GM12873 (cell line): ENCODE results near the gene SERPIND1.

Source experiments
- CTCF ChIP-seq: IDR thresholded peaks from 2 replicates; pipeline ENCODE4 v1.5.1; 2012; ENCODE audit warnings: low read depth, mild to moderate bottlenecking, moderate library complexity, low read length, control low read depth; ENCODE audit not compliant: insufficient read depth; ENCODE audit errors: missing control alignments

The SERPIND1 gene

GRCh38 chr22:20794650-20795413, 20.9 kb downstream of the SERPIND1 start:
- TF ChIP-seq CTCF: no peak

GRCh38 chr22:20796731-20797130, 22.8 kb downstream of the SERPIND1 start:
- TF ChIP-seq CTCF: no peak

GRCh38 chr22:20798218-20798617, 24.3 kb downstream of the SERPIND1 start:
- no peak for TF ChIP-seq CTCF

GRCh38 chr22:20798974-20799373, 25.1 kb downstream of the SERPIND1 start:
- no peak for TF ChIP-seq CTCF

GRCh38 chr22:20799449-20799848, 25.5 kb downstream of the SERPIND1 start:
- TF ChIP-seq CTCF: no peak

GRCh38 chr22:20802452-20802851, 28.5 kb downstream of the SERPIND1 start:
- no peak for TF ChIP-seq CTCF

GRCh38 chr22:20802922-20803553, 29.1 kb downstream of the SERPIND1 start:
- no peak for TF ChIP-seq CTCF
